Suprapubic skin (tissue), 4 donors: ENCODE measurements around the gene JRKL. TPM values are rescaled to one million over a fixed set of nuclear protein-coding genes. Genes with fewer than 3 reads are reported as not detected.
"Not testable (repeated sequence)": the region's sequence is repeated elsewhere in the genome, so short reads cannot be mapped to it uniquely, and the experiment has no call there.

ENCODE experiments used
- DNase-seq, 2 donors: peaks; one replicate each; pipeline ENCODE4 v3.0.0-alpha.2; 2019; ENCODE audit warnings: low spot score in 2 of 2
- H3K27ac ChIP-seq: fragments of 200-600 bp; sonication (generic); one replicate; pipeline ENCODE4 v1.5.1; 2019
- H3K27me3 ChIP-seq: fragments of 200-600 bp; sonication (generic); one replicate; pipeline ENCODE4 v1.5.1; 2019
- H3K36me3 ChIP-seq: fragments of 200-600 bp; sonication (generic); one replicate; pipeline ENCODE4 v1.5.1; 2019
- H3K4me1 ChIP-seq: fragments of 200-600 bp; sonication (generic); one replicate; pipeline ENCODE4 v1.5.1; 2019
- H3K4me3 ChIP-seq: fragments of 200-600 bp; sonication (generic); one replicate; pipeline ENCODE4 v1.5.1; 2019; ENCODE audit warnings: mild to moderate bottlenecking
- H3K9me3 ChIP-seq: fragments of 200-600 bp; sonication (generic); one replicate; pipeline ENCODE4 v1.5.1; 2019
- EP300 ChIP-seq: sonication (generic); formaldehyde crosslinking; IDR thresholded peaks from one replicate; pipeline ENCODE4 v1.6.1; 2017; ENCODE audit warnings: antibody characterized with exemption
- POLR2A ChIP-seq, 2 donors: fragments of 450-650 bp; IDR thresholded peaks; one replicate each; pipeline ENCODE4 v1.6.1; 2017; ENCODE audit warnings: antibody characterized with exemption in 2 of 2, mild to moderate bottlenecking in 2 of 2, moderate library complexity in 2 of 2
- POLR2AphosphoS5 ChIP-seq, 3 donors: sonication (generic); formaldehyde crosslinking; IDR thresholded peaks; one replicate each; pipeline ENCODE4 v1.6.1; 2017; ENCODE audit warnings: antibody characterized with exemption in 3 of 3
- WGBS: methylation state at CpG from one replicate; pipeline ENCODE4 v1.1.5; 2018; 5-methylcytosine and 5-hydroxymethylcytosine counted together
- total RNA-seq, 4 donors: library from RNA; depleted of rRNA; stranded (reverse); fragments of >200 nt; gene quantifications; one replicate each; pipeline ENCODE4 v1.1.0, GENCODE V29; 2016
- TF ChIP-seq, protein P1 (sequence below), 2 donors: fragments of 200-600 bp in 1 of 2; fragments of 450-650 bp in 1 of 2; sonication (generic) in 1 of 2; IDR thresholded peaks; one replicate each; pipeline ENCODE4 v1.5.1; 2016 to 2019; ENCODE audit warnings: antibody characterized with exemption in 2 of 2, mild to moderate bottlenecking in 1 of 2, moderate library complexity in 1 of 2

Gene JRKL
- total RNA-seq, 4 donors from 2014 or later: 5.2 to 6.4 (median 5.9) TPM

- Histone ChIP-seq H3K9me3 (no peaks in the 10 kb centered on the region), H3K27me3 (no peaks in the 10 kb centered on the region), H3K27ac (no peak overlapping the region), H3K4me3 (no peak overlapping the region), H3K4me1 (peaks cover 12% of the 10 kb centered on the region), H3K36me3 (no peaks in the 10 kb centered on the region)
- WGBS: 15% methylated on average over 1 of the region's 1 CpG
- no peak for DNase-seq
- TF ChIP-seq, protein P1, sequence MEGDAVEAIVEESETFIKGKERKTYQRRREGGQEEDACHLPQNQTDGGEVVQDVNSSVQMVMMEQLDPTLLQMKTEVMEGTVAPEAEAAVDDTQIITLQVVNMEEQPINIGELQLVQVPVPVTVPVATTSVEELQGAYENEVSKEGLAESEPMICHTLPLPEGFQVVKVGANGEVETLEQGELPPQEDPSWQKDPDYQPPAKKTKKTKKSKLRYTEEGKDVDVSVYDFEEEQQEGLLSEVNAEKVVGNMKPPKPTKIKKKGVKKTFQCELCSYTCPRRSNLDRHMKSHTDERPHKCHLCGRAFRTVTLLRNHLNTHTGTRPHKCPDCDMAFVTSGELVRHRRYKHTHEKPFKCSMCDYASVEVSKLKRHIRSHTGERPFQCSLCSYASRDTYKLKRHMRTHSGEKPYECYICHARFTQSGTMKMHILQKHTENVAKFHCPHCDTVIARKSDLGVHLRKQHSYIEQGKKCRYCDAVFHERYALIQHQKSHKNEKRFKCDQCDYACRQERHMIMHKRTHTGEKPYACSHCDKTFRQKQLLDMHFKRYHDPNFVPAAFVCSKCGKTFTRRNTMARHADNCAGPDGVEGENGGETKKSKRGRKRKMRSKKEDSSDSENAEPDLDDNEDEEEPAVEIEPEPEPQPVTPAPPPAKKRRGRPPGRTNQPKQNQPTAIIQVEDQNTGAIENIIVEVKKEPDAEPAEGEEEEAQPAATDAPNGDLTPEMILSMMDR (IDR thresholded peaks at IDR 0.05): peak; percentile 56 to 61
- TF ChIP-seq POLR2A (IDR thresholded peaks at IDR 0.05): no peak
These were observed 4.0 kb downstream of the JRKL start for GRCh38 chr11:96393753-96394348.

- DNase-seq: no peak
- Histone ChIP-seq H3K36me3 (no peaks in the 10 kb centered on the region), H3K27ac (no peak overlapping the region), H3K9me3 (no peaks in the 10 kb centered on the region), H3K4me3 (no peak overlapping the region), H3K4me1 (peaks cover 9% of the 10 kb centered on the region), H3K27me3 (no peaks in the 10 kb centered on the region)
- no peak for TF ChIP-seq POLR2A (IDR thresholded peaks at IDR 0.05)
- TF ChIP-seq, protein P1 (IDR thresholded peaks at IDR 0.05): no peak
These were observed 5.0 kb downstream of the JRKL start for GRCh38 chr11:96394773-96395172.

DNA sequence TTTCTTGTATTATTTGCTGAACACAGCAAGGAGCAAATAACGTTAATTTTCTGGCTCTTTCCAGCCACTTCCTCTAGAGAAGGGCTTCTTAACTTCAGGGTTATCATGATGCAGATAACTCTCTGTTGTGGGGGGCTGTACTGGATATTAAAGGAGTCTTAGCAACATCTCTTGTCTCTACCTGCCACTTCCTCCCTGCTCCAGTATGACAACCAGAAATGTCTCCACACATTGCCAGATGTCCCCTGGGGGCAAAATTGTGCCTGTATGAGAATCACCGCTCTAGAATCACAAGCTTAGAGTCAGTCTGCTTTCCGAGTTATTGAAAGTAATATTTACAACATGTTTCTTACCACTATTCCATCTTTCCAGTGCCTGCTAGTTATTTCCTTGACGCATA lies 6.8 kb downstream of the JRKL start:
- H3K9me3 ChIP-seq: no peaks in the 10 kb centered on the region
- no peak for TF ChIP-seq EP300
- H3K36me3 ChIP-seq: no peaks in the 10 kb centered on the region
- no peak overlapping the region for H3K4me3 ChIP-seq
- H3K27ac ChIP-seq: no peak overlapping the region
- no peak for DNase-seq
- WGBS: 44% methylated on average over 4 of the region's 4 CpGs
- H3K27me3 ChIP-seq: no peaks in the 10 kb centered on the region
- H3K4me1 ChIP-seq: no peaks in the 10 kb centered on the region

GRCh38 chr11:96397863-96398262 lies 8.1 kb downstream of the JRKL start:
- DNase-seq: no peak
- Histone ChIP-seq H3K4me3 (no peak overlapping the region), H3K4me1 (no peaks in the 10 kb centered on the region), H3K27ac (no peak overlapping the region), H3K27me3 (no peaks in the 10 kb centered on the region), H3K36me3 (no peaks in the 10 kb centered on the region), H3K9me3 (no peaks in the 10 kb centered on the region)
- TF ChIP-seq POLR2AphosphoS5 (IDR thresholded peaks at IDR 0.05): no peak
- TF ChIP-seq, protein P1 (IDR thresholded peaks at IDR 0.05): no peak
- TF ChIP-seq EP300: no peak
- TF ChIP-seq POLR2A (IDR thresholded peaks at IDR 0.05): no peak
- 92% methylated on average over 3 of the region's 3 CpGs for WGBS

- H3K4me3 ChIP-seq: no peak overlapping the region
- DNase-seq: no peak
- H3K27ac ChIP-seq: no peak overlapping the region
- no peaks in the 10 kb centered on the region for H3K4me1 ChIP-seq
- H3K36me3 ChIP-seq: no peaks in the 10 kb centered on the region
- H3K27me3 ChIP-seq: peaks cover 2% of the 10 kb centered on the region
- WGBS: 100% methylated on average over 1 of the region's 1 CpG
- no peak for TF ChIP-seq EP300
- H3K9me3 ChIP-seq: no peaks in the 10 kb centered on the region
These were observed 10.9 kb downstream of the JRKL start for GRCh38 chr11:96400697-96401096.

GRCh38 chr11:96411412-96411811 lies 21.6 kb downstream of the JRKL start:
- H3K36me3 ChIP-seq, H3K4me3 ChIP-seq, H3K27me3 ChIP-seq, H3K4me1 ChIP-seq, H3K9me3 ChIP-seq, H3K27ac ChIP-seq, DNase-seq: not testable (repeated sequence)
- WGBS: 76% methylated on average over 18 of the region's 18 CpGs

DNA sequence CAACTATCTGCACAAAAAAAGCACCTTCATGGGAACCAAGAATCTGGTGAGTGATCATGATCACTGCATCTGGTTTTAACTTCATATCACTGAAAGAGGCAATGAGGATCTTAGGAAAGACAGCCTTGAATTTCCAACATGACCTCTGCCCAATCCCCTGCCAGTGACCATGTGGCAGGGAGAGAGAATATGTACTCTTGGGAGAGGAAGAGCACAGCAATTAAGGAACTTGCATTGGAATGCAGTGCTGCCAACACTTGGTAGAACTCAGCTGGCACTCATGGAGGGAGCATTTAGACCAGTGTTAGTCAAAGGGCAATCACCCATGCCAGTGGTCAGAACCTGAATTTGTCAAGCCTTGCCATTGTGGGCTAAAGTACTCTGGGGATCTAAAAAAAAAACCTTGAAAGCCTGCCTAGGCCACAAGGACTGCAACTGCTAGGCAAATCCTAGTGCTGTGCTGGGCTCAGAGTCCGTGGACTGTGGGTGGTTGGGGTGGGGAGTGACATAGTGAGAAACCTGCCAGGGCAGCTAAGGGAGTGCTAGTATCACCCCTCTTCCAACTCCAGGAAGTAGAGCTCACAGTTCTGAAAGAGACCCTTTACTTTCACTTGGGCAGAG lies 23.1 kb downstream of the JRKL start:
- no peak for TF ChIP-seq POLR2AphosphoS5 (IDR thresholded peaks at IDR 0.05)
- TF ChIP-seq EP300: no peak
- TF ChIP-seq POLR2A (IDR thresholded peaks at IDR 0.05): no peak
- TF ChIP-seq, protein P1 (IDR thresholded peaks at IDR 0.05): no peak
- no peak overlapping the region for H3K4me3 ChIP-seq
- no peaks in the 10 kb centered on the region for H3K9me3 ChIP-seq
- WGBS: 91% methylated on average over 1 of the region's 1 CpG
- H3K36me3 ChIP-seq: no peaks in the 10 kb centered on the region
- no peak for DNase-seq
- peaks cover 5% of the 10 kb centered on the region for H3K27me3 ChIP-seq
- no peak overlapping the region for H3K27ac ChIP-seq
- no peaks in the 10 kb centered on the region for H3K4me1 ChIP-seq
